ENCODE measurements around the gene VEGFC. TPM values are rescaled to one million over a fixed set of nuclear protein-coding genes. Genes with fewer than 3 reads are reported as not detected.

Gene VEGFC
- total and polyA plus RNA-seq, 2 donors (not counting 1 experiment from before 2014, with no cell fraction given): not detected

- no peak overlapping the region for H3K4me3 Mint-ChIP-seq
- no peak overlapping the region for H3K4me2 ChIP-seq (replicated peaks; ENCODE audit: low read depth, low read length, poor library complexity, severe bottlenecking)
Measured at GRCh38 chr4:176790398-176790797, 2.3 kb downstream of the VEGFC start.

GRCh38 chr4:176789955-176790354 lies 2.8 kb downstream of the VEGFC start:
- Histone ChIP-seq H3K4me3 (ENCODE audit: control extremely low read depth in 1 of 5, extremely low read depth in 1 of 5, insufficient read depth in 1 of 5, low read depth in 2 of 5, low read length in 4 of 5) (no peak overlapping the region), H3K9me3 (ENCODE audit: control extremely low read depth in 1 of 3, control insufficient read depth in 2 of 3, insufficient read depth in 1 of 3, low read length in 2 of 3) (no peaks in the 10 kb centered on the region), H3K4me1 (ENCODE audit: control insufficient read depth in 2 of 2, insufficient read depth in 2 of 2, low read length in 2 of 2) (peaks cover 6 to 9% of the 10 kb centered on the region in 2 donors), H3K36me3 (replicated peaks in 1 of 2; ENCODE audit: control extremely low read depth in 1 of 2, control insufficient read depth in 1 of 2, extremely low read depth in 1 of 2, insufficient read depth in 2 of 2, low read length in 1 of 2) (no peaks in the 10 kb centered on the region), H2AFZ (ENCODE audit: insufficient read depth, low read depth, low read length, poor library complexity, severe bottlenecking) (no peak overlapping the region), H4K20me1 (ENCODE audit: control insufficient read depth, insufficient read depth, low read length, poor library complexity, severe bottlenecking) (no peaks in the 10 kb centered on the region), H3K27ac (ENCODE audit: low read length in 2 of 2) (no peak overlapping the region), H3K79me2 (ENCODE audit: control insufficient read depth, insufficient read depth, low read length) (no peaks in the 10 kb centered on the region), H3K4me2 (replicated peaks; ENCODE audit: low read depth, low read length, poor library complexity, severe bottlenecking) (no peak overlapping the region), H3K27me3 (replicated peaks in 1 of 4; ENCODE audit: control extremely low read depth in 1 of 4, control insufficient read depth in 3 of 4, insufficient read depth in 4 of 4, low read length in 3 of 4) (peaks cover 0 to 17% (median 11%) of the 10 kb centered on the region in 4 experiments), H3K9ac (ENCODE audit: low read length) (no peak overlapping the region)
- H3K4me3 Mint-ChIP-seq: no peak overlapping the region
- ChIA-PET POLR2A (no interaction called here), CTCF (no interaction called here)
- intact Hi-C loops (cut with micrococcal nuclease): no loop called here
- H3K27ac Mint-ChIP-seq: no peak overlapping the region
- TF ChIP-seq CTCF (IDR thresholded peaks at IDR 0.05) (no peak), EZH2 (IDR thresholded peaks at IDR 0.05; ENCODE audit: borderline replicate concordance, insufficient read depth, low read depth, low read length, poor library complexity, severe bottlenecking) (no peak)
- WGBS (ENCODE audit: insufficient coverage): no CpG with 5 or more reads among the region's 1 CpG
- peaks cover 46% of the 10 kb centered on the region for H3K27me3 Mint-ChIP-seq
- H3K9me3 Mint-ChIP-seq (ENCODE audit: insufficient read depth): no peaks in the 10 kb centered on the region
- H3K4me1 Mint-ChIP-seq: peaks cover 11% of the 10 kb centered on the region
- DNase-seq (no peak), ATAC-seq (ENCODE audit: low read depth) (no peak)

More at GRCh38 chr4:176790398-176790797, 2.3 kb downstream of the VEGFC start:
- ChIA-PET CTCF (no interaction called here), POLR2A (no interaction called here)
- H3K36me3 ChIP-seq (replicated peaks in 1 of 2; ENCODE audit: control extremely low read depth in 1 of 2, control insufficient read depth in 1 of 2, extremely low read depth in 1 of 2, insufficient read depth in 2 of 2, low read length in 1 of 2): no peaks in the 10 kb centered on the region
- ATAC-seq (ENCODE audit: low read depth) (no peak), DNase-seq (no peak)
- intact Hi-C loops (cut with micrococcal nuclease): no loop called here
- Mint-ChIP-seq H3K9me3 (ENCODE audit: insufficient read depth) (no peaks in the 10 kb centered on the region), H3K27ac (no peak overlapping the region), H3K27me3 (peaks cover 49% of the 10 kb centered on the region), H3K4me1 (peaks cover 11% of the 10 kb centered on the region)
- H4K20me1 ChIP-seq (ENCODE audit: control insufficient read depth, insufficient read depth, low read length, poor library complexity, severe bottlenecking): no peaks in the 10 kb centered on the region
- peaks cover 0 to 17% (median 11%) of the 10 kb centered on the region in 4 experiments for H3K27me3 ChIP-seq (replicated peaks in 1 of 4; ENCODE audit: control extremely low read depth in 1 of 4, control insufficient read depth in 3 of 4, insufficient read depth in 4 of 4, low read length in 3 of 4)
- no peak overlapping the region for H2AFZ ChIP-seq (ENCODE audit: insufficient read depth, low read depth, low read length, poor library complexity, severe bottlenecking)
- no peaks in the 10 kb centered on the region for H3K9me3 ChIP-seq (ENCODE audit: control extremely low read depth in 1 of 3, control insufficient read depth in 2 of 3, insufficient read depth in 1 of 3, low read length in 2 of 3)
- no peak overlapping the region for H3K9ac ChIP-seq (ENCODE audit: low read length)
- H3K4me1 ChIP-seq (ENCODE audit: control insufficient read depth in 2 of 2, insufficient read depth in 2 of 2, low read length in 2 of 2): peaks cover 6 to 9% of the 10 kb centered on the region in 2 donors
- no peak overlapping the region for H3K27ac ChIP-seq (ENCODE audit: low read length in 2 of 2)
- WGBS (ENCODE audit: insufficient coverage): 81% methylated on average over 2 of the region's 4 CpGs
- H3K79me2 ChIP-seq (ENCODE audit: control insufficient read depth, insufficient read depth, low read length): no peaks in the 10 kb centered on the region
- H3K4me3 ChIP-seq (ENCODE audit: control extremely low read depth in 1 of 5, extremely low read depth in 1 of 5, insufficient read depth in 1 of 5, low read depth in 2 of 5, low read length in 4 of 5): no peak overlapping the region
- TF ChIP-seq CTCF (IDR thresholded peaks at IDR 0.05) (no peak), EZH2 (IDR thresholded peaks at IDR 0.05; ENCODE audit: borderline replicate concordance, insufficient read depth, low read depth, low read length, poor library complexity, severe bottlenecking) (no peak)

All from B cell (primary cell).